GM19455 (cell line): Measurements from ENCODE around the gene CDH8.
"Not testable (repeated sequence)": the region's sequence is repeated elsewhere in the genome, so short reads cannot be mapped to it uniquely, and the experiment has no call there.

Source experiments
- ATAC-seq: cut with Tn5 transposase; IDR thresholded peaks from one replicate; pipeline ENCODE4 v1.9.1; 2021; ENCODE audit not compliant: unreplicated experiment

The CDH8 gene

GRCh38 chr16:61797961-61798507 is 238.2 kb downstream of the CDH8 start:
- ATAC-seq, result no peak

- no peak for ATAC-seq
Observed at GRCh38 chr16:61797296-61797795, 238.9 kb downstream of the CDH8 start.

- no peak for ATAC-seq
Observed at GRCh38 chr16:61792194-61792909, 243.9 kb downstream of the CDH8 start.

GRCh38 chr16:61791464-61791863 is 244.8 kb downstream of the CDH8 start:
- ATAC-seq, result no peak

GRCh38 chr16:61781855-61782254 is 254.4 kb downstream of the CDH8 start:
- ATAC-seq, result not testable (repeated sequence)

GRCh38 chr16:61780161-61780560 is 256.1 kb downstream of the CDH8 start:
- ATAC-seq, result no peak

GRCh38 chr16:61770301-61770700 is 265.9 kb downstream of the CDH8 start:
- no peak for ATAC-seq

- ATAC-seq, result no peak
Observed at GRCh38 chr16:61763991-61764390, 272.2 kb downstream of the CDH8 start.

GRCh38 chr16:61763013-61763412 is 273.2 kb downstream of the CDH8 start:
- no peak for ATAC-seq

- no peak for ATAC-seq
Observed at GRCh38 chr16:61730997-61731396, 305.2 kb downstream of the CDH8 start.

- ATAC-seq, result no peak
Observed at GRCh38 chr16:61726701-61727100, 309.5 kb downstream of the CDH8 start.

- no peak for ATAC-seq
Observed at GRCh38 chr16:61726125-61726524, 310.1 kb downstream of the CDH8 start.

GRCh38 chr16:61721544-61721943 is 314.7 kb downstream of the CDH8 start:
- no peak for ATAC-seq

GRCh38 chr16:61715393-61715792 is 320.8 kb downstream of the CDH8 start:
- ATAC-seq, result no peak

GRCh38 chr16:61713787-61714186 is 322.5 kb downstream of the CDH8 start:
- no peak for ATAC-seq

GRCh38 chr16:61699640-61700039 is 336.6 kb downstream of the CDH8 start:
- ATAC-seq, result not testable (repeated sequence)

GRCh38 chr16:61684541-61684940 is 351.7 kb downstream of the CDH8 start:
- ATAC-seq, result no peak

GRCh38 chr16:61681673-61682072 is 354.6 kb downstream of the CDH8 start:
- no peak for ATAC-seq

GRCh38 chr16:61681124-61681523 is 355.1 kb downstream of the CDH8 start:
- no peak for ATAC-seq

- ATAC-seq, result no peak
Observed at GRCh38 chr16:61678182-61678581, 358.1 kb downstream of the CDH8 start.

GRCh38 chr16:61677776-61678175 is 358.5 kb downstream of the CDH8 start:
- ATAC-seq, result no peak

- ATAC-seq, result no peak
Observed at GRCh38 chr16:61676740-61677139, 359.5 kb downstream of the CDH8 start.

GRCh38 chr16:61671161-61671560 is 365.1 kb downstream of the CDH8 start:
- no peak for ATAC-seq
